ENCODE results near the gene VAC14. TPM values are rescaled to one million over a fixed set of nuclear protein-coding genes. Genes with fewer than 3 reads are reported as not detected.
A peak's percentile ranks its signal among the peaks of the same experiment; 100 is the strongest.

The VAC14 gene
- total and polyA plus RNA-seq, 2 experiments from 2014 or later: 42.3 to 77.7 TPM

DNA sequence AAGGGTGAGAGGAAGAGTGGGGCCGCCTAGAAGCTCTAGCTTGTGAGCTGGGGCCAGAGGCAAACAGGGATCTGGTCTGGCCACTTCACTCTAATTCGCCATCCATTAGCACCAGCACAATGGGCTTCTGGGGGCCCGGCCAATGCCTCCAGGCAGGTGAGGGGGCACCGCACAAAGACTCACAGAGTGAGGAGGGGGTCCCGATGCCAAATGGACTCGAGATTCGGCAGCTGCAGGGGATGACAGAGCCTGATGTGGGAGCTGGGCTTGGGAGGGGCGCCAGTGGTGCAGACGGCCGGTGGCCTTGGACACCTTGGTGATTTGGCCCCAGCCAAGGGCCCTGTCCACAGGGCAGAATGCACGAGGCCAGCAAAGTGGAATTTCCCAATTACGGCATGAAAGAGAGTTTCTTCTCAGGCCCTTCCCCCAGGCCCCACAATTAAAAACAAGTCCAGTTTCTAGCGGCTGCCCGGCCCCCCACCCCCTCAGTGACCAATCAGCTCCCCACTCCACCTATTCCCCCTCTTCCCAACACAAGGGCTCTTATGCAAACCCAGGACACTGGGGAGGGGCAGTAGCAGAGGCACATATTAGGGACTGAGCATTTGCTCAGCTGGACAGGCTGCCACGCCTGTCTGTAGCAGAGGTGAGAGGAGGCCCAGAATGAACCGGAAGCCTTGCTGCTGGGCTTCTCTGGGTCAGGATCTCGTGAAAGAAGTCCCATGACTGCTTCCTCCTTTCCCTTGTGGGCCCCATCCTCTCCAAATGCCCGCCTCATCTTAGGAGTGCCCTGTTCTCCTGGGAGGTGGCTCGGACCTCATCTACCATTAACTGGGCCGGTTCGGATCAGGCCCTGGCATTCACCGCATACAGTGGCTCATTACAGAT, 75.7 kb downstream of the VAC14 start:
- Histone ChIP-seq H3K4me2 (no peak overlapping the region), H2AFZ (no peak overlapping the region), H3K9me2 (ENCODE audit: insufficient read depth) (no peaks in the 10 kb centered on the region), H3F3A (replicated peaks; ENCODE audit: low read depth) (0 out of 2 replicates have a peak, but pooled peaks cover 3% of the 10 kb centered on the region), H3K36me3 (ENCODE audit: insufficient read depth) (peaks cover under 1% of the 10 kb centered on the region; the same call in 1 of the 2 replicates), H3K27me3 (ENCODE audit: insufficient read depth) (no peaks in the 10 kb centered on the region), H3K4me1 (ENCODE audit: insufficient read depth) (no peaks in the 10 kb centered on the region), H3K79me2 (replicated peaks; ENCODE audit: insufficient read depth) (no peaks in the 10 kb centered on the region), H4K20me1 (replicated peaks; ENCODE audit: insufficient read depth) (no peaks in the 10 kb centered on the region), H3K4me3 (no peak overlapping the region), H3K27ac (ENCODE audit: low read depth) (peak overlapping the region; percentile 32; the same call in 1 of the 2 replicates)
- H3K4me1 Mint-ChIP-seq: peaks cover 14% of the 10 kb centered on the region
- DNase-seq (ENCODE audit: low spot score) (no peak), ATAC-seq (peak; percentile 33)
- peaks cover 14% of the 10 kb centered on the region for H3K27me3 Mint-ChIP-seq (ENCODE audit: insufficient read depth, low read depth, poor library complexity)
- H3K36me3 Mint-ChIP-seq (ENCODE audit: low read depth): peaks cover 17% of the 10 kb centered on the region
- H3K4me3 Mint-ChIP-seq: no peak overlapping the region
- H3K27ac Mint-ChIP-seq: peak overlapping the region; percentile 40
- no peaks in the 10 kb centered on the region; the same call in 2 of the 3 replicates for H3K9me3 Mint-ChIP-seq
- TF ChIP-seq ZNF331 (CRISPR knock-in tag; IDR thresholded peaks at IDR 0.05; ENCODE audit: low read depth): no peak

DNA sequence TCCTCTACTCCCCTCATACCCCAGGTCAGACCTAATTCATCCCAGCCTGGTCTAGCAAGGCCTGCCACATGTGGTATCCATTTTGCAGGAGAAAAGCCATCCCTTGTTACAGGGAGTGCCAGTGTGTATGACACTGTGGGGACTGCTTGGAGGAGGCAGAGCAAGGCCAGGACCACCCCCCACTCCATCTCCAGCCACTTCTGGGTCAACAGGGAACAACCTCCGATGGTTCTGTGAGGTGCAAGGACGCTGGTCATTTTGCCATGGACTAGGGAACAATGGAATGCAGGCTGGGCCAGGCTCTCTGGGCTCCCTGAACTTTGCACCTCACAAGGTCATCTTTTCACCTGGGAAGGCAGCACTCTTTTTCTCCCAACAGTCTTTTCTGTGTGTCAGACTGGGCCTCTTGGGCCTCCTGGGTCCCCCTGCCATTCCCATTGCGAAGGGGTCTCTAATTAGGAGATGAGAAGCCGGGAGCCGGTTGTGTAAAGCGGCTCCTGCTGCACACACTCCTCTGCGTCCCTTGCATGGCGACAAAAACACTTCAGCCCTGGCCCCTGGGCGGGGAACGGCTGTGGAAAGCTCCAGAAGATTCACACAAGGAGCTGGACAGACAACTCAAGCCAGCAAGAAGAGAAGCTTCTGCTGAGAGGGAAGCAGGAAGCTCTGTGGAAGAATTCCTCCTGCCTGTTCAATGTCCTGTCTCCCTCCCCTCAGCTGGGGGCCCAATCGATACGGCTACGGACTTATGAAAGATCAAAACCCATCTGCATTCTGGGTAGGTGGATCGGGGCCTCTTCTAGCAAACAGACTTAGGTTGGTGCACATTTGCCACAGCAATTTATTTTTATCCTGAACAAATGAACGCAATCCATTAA, 76.6 kb downstream of the VAC14 start:
- Mint-ChIP-seq H3K27me3 (ENCODE audit: insufficient read depth, low read depth, poor library complexity) (peaks cover 8% of the 10 kb centered on the region), H3K4me3 (no peak overlapping the region), H3K27ac (no peak overlapping the region), H3K9me3 (peaks cover 4% of the 10 kb centered on the region; the same call in 2 of the 3 replicates), H3K36me3 (ENCODE audit: low read depth) (peaks cover 20% of the 10 kb centered on the region), H3K4me1 (peaks cover 14% of the 10 kb centered on the region; the same call in 2 of the 3 replicates)
- no peak for DNase-seq (ENCODE audit: low spot score)
- Histone ChIP-seq H3K27ac (ENCODE audit: low read depth) (no peak overlapping the region; the same call in 1 of the 2 replicates), H3K27me3 (ENCODE audit: insufficient read depth) (no peaks in the 10 kb centered on the region), H3K4me3 (no peak overlapping the region), H2AFZ (no peak overlapping the region), H3F3A (replicated peaks; ENCODE audit: low read depth) (0 out of 2 replicates have a peak, but pooled peaks cover 3% of the 10 kb centered on the region), H3K4me1 (ENCODE audit: insufficient read depth) (no peaks in the 10 kb centered on the region), H3K9me2 (ENCODE audit: insufficient read depth) (no peaks in the 10 kb centered on the region), H4K20me1 (replicated peaks; ENCODE audit: insufficient read depth) (no peaks in the 10 kb centered on the region), H3K79me2 (replicated peaks; ENCODE audit: insufficient read depth) (no peaks in the 10 kb centered on the region), H3K36me3 (ENCODE audit: insufficient read depth) (peaks cover 6% of the 10 kb centered on the region; the same call in 1 of the 2 replicates), H3K4me2 (no peak overlapping the region)
- ATAC-seq: no peak
- TF ChIP-seq EZH2phosphoT487 (IDR thresholded peaks at IDR 0.05; ENCODE audit: unreplicated experiment) (no peak), ZNF114 (CRISPR knock-in tag; IDR thresholded peaks at IDR 0.05) (no peak), POLR2AphosphoS5 (IDR thresholded peaks at IDR 0.05; ENCODE audit: low read depth) (no peak), ZNF331 (CRISPR knock-in tag; IDR thresholded peaks at IDR 0.05; ENCODE audit: low read depth) (no peak), CREB1 (CRISPR knock-in tag; IDR thresholded peaks at IDR 0.05; ENCODE audit: low read depth) (no peak)
- TF ChIP-seq, protein P1, sequence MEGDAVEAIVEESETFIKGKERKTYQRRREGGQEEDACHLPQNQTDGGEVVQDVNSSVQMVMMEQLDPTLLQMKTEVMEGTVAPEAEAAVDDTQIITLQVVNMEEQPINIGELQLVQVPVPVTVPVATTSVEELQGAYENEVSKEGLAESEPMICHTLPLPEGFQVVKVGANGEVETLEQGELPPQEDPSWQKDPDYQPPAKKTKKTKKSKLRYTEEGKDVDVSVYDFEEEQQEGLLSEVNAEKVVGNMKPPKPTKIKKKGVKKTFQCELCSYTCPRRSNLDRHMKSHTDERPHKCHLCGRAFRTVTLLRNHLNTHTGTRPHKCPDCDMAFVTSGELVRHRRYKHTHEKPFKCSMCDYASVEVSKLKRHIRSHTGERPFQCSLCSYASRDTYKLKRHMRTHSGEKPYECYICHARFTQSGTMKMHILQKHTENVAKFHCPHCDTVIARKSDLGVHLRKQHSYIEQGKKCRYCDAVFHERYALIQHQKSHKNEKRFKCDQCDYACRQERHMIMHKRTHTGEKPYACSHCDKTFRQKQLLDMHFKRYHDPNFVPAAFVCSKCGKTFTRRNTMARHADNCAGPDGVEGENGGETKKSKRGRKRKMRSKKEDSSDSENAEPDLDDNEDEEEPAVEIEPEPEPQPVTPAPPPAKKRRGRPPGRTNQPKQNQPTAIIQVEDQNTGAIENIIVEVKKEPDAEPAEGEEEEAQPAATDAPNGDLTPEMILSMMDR (conservative IDR thresholded peaks at IDR 0.05; ENCODE audit: low read depth in 2 of 2): no peak
- TF ChIP-seq, protein P2, sequence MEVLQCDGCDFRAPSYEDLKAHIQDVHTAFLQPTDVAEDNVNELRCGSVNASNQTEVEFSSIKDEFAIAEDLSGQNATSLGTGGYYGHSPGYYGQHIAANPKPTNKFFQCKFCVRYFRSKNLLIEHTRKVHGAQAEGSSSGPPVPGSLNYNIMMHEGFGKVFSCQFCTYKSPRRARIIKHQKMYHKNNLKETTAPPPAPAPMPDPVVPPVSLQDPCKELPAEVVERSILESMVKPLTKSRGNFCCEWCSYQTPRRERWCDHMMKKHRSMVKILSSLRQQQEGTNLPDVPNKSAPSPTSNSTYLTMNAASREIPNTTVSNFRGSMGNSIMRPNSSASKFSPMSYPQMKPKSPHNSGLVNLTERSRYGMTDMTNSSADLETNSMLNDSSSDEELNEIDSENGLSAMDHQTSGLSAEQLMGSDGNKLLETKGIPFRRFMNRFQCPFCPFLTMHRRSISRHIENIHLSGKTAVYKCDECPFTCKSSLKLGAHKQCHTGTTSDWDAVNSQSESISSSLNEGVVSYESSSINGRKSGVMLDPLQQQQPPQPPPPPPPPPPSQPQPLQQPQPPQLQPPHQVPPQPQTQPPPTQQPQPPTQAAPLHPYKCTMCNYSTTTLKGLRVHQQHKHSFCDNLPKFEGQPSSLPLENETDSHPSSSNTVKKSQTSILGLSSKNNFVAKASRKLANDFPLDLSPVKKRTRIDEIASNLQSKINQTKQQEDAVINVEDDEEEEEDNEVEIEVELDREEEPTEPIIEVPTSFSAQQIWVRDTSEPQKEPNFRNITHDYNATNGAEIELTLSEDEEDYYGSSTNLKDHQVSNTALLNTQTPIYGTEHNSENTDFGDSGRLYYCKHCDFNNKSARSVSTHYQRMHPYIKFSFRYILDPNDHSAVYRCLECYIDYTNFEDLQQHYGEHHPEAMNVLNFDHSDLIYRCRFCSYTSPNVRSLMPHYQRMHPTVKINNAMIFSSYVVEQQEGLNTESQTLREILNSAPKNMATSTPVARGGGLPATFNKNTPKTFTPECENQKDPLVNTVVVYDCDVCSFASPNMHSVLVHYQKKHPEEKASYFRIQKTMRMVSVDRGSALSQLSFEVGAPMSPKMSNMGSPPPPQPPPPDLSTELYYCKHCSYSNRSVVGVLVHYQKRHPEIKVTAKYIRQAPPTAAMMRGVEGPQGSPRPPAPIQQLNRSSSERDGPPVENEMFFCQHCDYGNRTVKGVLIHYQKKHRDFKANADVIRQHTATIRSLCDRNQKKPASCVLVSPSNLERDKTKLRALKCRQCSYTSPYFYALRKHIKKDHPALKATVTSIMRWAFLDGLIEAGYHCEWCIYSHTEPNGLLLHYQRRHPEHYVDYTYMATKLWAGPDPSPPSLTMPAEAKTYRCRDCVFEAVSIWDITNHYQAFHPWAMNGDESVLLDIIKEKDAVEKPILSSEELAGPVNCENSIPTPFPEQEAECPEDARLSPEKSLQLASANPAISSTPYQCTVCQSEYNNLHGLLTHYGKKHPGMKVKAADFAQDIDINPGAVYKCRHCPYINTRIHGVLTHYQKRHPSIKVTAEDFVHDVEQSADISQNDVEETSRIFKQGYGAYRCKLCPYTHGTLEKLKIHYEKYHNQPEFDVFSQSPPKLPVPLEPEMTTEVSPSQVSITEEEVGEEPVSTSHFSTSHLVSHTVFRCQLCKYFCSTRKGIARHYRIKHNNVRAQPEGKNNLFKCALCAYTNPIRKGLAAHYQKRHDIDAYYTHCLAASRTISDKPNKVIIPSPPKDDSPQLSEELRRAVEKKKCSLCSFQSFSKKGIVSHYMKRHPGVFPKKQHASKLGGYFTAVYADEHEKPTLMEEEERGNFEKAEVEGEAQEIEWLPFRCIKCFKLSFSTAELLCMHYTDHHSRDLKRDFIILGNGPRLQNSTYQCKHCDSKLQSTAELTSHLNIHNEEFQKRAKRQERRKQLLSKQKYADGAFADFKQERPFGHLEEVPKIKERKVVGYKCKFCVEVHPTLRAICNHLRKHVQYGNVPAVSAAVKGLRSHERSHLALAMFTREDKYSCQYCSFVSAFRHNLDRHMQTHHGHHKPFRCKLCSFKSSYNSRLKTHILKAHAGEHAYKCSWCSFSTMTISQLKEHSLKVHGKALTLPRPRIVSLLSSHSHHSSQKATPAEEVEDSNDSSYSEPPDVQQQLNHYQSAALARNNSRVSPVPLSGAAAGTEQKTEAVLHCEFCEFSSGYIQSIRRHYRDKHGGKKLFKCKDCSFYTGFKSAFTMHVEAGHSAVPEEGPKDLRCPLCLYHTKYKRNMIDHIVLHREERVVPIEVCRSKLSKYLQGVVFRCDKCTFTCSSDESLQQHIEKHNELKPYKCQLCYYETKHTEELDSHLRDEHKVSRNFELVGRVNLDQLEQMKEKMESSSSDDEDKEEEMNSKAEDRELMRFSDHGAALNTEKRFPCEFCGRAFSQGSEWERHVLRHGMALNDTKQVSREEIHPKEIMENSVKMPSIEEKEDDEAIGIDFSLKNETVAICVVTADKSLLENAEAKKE (CRISPR knock-in tag; IDR thresholded peaks at IDR 0.05): no peak

Measured in GM23338 (cell line).